ENCODE data around the gene CNGA1.

The CNGA1 gene

GRCh38 chr4:48027653-48028052, 11.2 kb upstream of the CNGA1 start:
- no peak for DNase-seq (ENCODE audit: low read depth, low spot score)
- CTCF ChIA-PET = no interaction called here
- POLR2A ChIA-PET = no interaction called here

GRCh38 chr4:48025005-48025404, 8.5 kb upstream of the CNGA1 start:
- H3K4me3 ChIP-seq (ENCODE audit: low read depth, low read length) = no peak overlapping the region
- TF ChIP-seq, protein P1, sequence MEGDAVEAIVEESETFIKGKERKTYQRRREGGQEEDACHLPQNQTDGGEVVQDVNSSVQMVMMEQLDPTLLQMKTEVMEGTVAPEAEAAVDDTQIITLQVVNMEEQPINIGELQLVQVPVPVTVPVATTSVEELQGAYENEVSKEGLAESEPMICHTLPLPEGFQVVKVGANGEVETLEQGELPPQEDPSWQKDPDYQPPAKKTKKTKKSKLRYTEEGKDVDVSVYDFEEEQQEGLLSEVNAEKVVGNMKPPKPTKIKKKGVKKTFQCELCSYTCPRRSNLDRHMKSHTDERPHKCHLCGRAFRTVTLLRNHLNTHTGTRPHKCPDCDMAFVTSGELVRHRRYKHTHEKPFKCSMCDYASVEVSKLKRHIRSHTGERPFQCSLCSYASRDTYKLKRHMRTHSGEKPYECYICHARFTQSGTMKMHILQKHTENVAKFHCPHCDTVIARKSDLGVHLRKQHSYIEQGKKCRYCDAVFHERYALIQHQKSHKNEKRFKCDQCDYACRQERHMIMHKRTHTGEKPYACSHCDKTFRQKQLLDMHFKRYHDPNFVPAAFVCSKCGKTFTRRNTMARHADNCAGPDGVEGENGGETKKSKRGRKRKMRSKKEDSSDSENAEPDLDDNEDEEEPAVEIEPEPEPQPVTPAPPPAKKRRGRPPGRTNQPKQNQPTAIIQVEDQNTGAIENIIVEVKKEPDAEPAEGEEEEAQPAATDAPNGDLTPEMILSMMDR (IDR thresholded peaks at IDR 0.05; ENCODE audit: insufficient read depth, low read length, missing control alignments) = no peak
- DNase-seq (ENCODE audit: low read depth, low spot score) = no peak
- POLR2A ChIA-PET = no interaction called here
- CTCF ChIA-PET = interaction anchor here (0.9 to 1.3 kb wide), 3 partner anchors 9 to 20 kb away, joined by 3 to 4 read pairs (median 3); partner anchors contain the start of genes CNGA1 and NIPAL1

More at GRCh38 chr4:48027653-48028052, 11.2 kb upstream of the CNGA1 start:
- no peak overlapping the region for H3K4me3 ChIP-seq (ENCODE audit: low read depth, low read length)
- TF ChIP-seq, protein P1 (IDR thresholded peaks at IDR 0.05; ENCODE audit: insufficient read depth, low read length, missing control alignments) = no peak

DNA sequence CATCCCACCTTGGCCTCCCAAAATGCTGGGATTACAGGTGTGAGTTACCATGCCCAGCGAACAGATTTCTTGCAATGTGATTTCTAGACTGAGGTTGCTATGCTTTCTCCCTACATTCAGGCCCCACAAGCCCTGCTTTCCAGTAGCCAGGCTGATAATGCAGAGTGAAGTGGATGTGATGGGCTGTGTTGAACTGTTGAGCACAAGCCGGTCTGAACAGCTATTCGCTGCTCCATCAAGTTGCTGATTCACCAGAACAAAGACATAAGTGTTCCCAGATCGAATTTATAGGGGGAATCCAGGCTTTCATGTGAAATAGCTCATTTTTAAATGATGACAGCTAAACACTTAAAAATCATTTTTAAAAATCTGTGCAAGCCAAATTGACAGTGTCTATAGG, 8.0 kb upstream of the CNGA1 start:
- CTCF ChIA-PET = interaction anchor here (0.9 to 1.3 kb wide), 3 partner anchors 8 to 20 kb away, joined by 3 to 4 read pairs (median 3); partner anchors contain the start of genes CNGA1 and NIPAL1
- DNase-seq (ENCODE audit: low read depth, low spot score) = no peak
- TF ChIP-seq, protein P1 (IDR thresholded peaks at IDR 0.05; ENCODE audit: insufficient read depth, low read length, missing control alignments) = no peak
- no peak overlapping the region for H3K4me3 ChIP-seq (ENCODE audit: low read depth, low read length)
- POLR2A ChIA-PET = no interaction called here

GRCh38 chr4:48022192-48022799, 5.8 kb upstream of the CNGA1 start:
- ChIA-PET CTCF (no interaction called here), POLR2A (no interaction called here)
- TF ChIP-seq, protein P1 (IDR thresholded peaks at IDR 0.05; ENCODE audit: insufficient read depth, low read length, missing control alignments) = no peak
- no peak overlapping the region for H3K4me3 ChIP-seq (ENCODE audit: low read depth, low read length)
- DNase-seq (ENCODE audit: low read depth, low spot score) = no peak

DNA sequence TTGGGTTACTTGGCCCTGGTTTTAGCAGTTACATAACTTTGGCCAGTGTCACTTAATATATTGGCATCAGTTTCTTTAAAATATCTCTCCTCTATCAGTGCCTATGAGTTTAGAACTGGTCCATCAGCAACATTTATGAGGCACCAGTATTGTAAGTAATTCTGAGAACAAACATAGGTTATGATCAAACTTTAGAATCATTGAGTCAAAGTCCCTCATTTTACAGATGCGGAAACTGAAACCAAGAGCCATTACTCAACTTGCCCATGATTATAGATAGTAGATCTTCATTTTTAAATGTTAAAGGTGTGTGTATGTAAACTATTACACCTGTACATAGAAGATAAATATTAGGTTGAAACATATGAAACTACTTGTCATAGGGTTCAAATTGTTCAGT, 4.6 kb upstream of the CNGA1 start:
- TF ChIP-seq, protein P1 (IDR thresholded peaks at IDR 0.05; ENCODE audit: insufficient read depth, low read length, missing control alignments) = no peak
- H3K4me3 ChIP-seq (ENCODE audit: low read depth, low read length) = no peak overlapping the region
- POLR2A ChIA-PET = no interaction called here
- CTCF ChIA-PET = no interaction called here
- DNase-seq (ENCODE audit: low read depth, low spot score) = no peak

GRCh38 chr4:48018112-48018511, 1.6 kb upstream of the CNGA1 start:
- ChIA-PET CTCF (interaction anchor here (0.9 to 2.4 kb wide), 3 partner anchors 14 to 69 kb away, joined by 3 to 11 read pairs (median 6); no protein-coding TSS in a partner anchor), POLR2A (no interaction called here)
- TF ChIP-seq, protein P1 (IDR thresholded peaks at IDR 0.05; ENCODE audit: insufficient read depth, low read length, missing control alignments) = no peak
- no peak for DNase-seq (ENCODE audit: low read depth, low spot score)
- no peak overlapping the region for H3K4me3 ChIP-seq (ENCODE audit: low read depth, low read length)

All from AG04449 (cell line).